ENCODE results near the gene OAS2. TPM values are rescaled to one million over a fixed set of nuclear protein-coding genes. Genes with fewer than 3 reads are reported as not detected.

OAS2 gene
- total RNA-seq, 1 donor from 2014 or later: 0.41 TPM

DNA sequence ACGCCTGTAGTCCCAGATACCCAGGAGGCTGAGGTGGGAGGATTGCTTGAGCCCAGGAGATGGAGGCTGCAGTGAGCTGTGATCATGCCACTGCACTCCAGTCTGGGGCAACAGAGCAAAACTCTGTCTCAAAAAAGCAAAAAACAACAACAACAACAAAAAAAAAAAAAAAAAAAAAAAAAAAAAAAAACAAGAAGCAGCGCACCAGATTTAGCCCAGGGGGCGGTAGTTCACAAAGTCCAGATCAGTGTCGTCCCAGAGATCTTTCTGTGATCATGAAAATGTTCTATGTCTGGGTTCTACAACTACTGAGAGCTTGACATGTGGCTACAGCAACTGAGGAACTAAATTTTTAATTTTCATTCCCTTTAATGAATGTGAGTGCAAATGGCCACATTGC lies 27.4 kb downstream of the OAS2 start:
- H3K27me3 Mint-ChIP-seq (ENCODE audit: unreplicated experiment): peaks cover 1% of the 10 kb centered on the region
- H3K36me3 Mint-ChIP-seq (ENCODE audit: low read depth, unreplicated experiment): no peaks in the 10 kb centered on the region
- TF ChIP-seq, protein P1, sequence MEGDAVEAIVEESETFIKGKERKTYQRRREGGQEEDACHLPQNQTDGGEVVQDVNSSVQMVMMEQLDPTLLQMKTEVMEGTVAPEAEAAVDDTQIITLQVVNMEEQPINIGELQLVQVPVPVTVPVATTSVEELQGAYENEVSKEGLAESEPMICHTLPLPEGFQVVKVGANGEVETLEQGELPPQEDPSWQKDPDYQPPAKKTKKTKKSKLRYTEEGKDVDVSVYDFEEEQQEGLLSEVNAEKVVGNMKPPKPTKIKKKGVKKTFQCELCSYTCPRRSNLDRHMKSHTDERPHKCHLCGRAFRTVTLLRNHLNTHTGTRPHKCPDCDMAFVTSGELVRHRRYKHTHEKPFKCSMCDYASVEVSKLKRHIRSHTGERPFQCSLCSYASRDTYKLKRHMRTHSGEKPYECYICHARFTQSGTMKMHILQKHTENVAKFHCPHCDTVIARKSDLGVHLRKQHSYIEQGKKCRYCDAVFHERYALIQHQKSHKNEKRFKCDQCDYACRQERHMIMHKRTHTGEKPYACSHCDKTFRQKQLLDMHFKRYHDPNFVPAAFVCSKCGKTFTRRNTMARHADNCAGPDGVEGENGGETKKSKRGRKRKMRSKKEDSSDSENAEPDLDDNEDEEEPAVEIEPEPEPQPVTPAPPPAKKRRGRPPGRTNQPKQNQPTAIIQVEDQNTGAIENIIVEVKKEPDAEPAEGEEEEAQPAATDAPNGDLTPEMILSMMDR (IDR thresholded peaks at IDR 0.05; ENCODE audit: unreplicated experiment): peak; percentile 60
- no peak overlapping the region for H3K27ac Mint-ChIP-seq (ENCODE audit: unreplicated experiment)
- DNase-seq (ENCODE audit: low spot score): peak; percentile 13
- no peaks in the 10 kb centered on the region for H3K4me1 Mint-ChIP-seq (ENCODE audit: unreplicated experiment)
- no peaks in the 10 kb centered on the region for H3K9me3 Mint-ChIP-seq (ENCODE audit: unreplicated experiment)
- no peak overlapping the region for H3K4me3 Mint-ChIP-seq (ENCODE audit: unreplicated experiment)

DNA sequence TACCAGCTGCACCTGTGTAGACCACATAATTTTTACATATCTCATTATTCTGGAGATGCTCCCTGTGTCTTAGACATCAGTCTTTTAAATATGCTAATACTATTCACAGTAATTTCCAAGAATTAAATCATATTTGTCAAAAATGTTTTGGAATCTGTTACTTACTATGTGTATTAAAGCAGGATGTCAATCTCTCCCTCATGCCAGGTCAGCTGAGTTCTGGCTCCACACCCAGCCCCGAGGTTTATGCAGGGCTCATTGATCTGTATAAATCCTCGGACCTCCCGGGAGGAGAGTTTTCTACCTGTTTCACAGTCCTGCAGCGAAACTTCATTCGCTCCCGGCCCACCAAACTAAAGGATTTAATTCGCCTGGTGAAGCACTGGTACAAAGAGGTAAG lies 27.9 kb downstream of the OAS2 start:
- no peak overlapping the region for H3K4me3 Mint-ChIP-seq (ENCODE audit: unreplicated experiment)
- H3K27me3 Mint-ChIP-seq (ENCODE audit: unreplicated experiment): peaks cover 1% of the 10 kb centered on the region
- no peaks in the 10 kb centered on the region for H3K4me1 Mint-ChIP-seq (ENCODE audit: unreplicated experiment)
- no peak for DNase-seq (ENCODE audit: low spot score)
- no peak overlapping the region for H3K27ac Mint-ChIP-seq (ENCODE audit: unreplicated experiment)
- H3K9me3 Mint-ChIP-seq (ENCODE audit: unreplicated experiment): no peaks in the 10 kb centered on the region
- H3K36me3 Mint-ChIP-seq (ENCODE audit: low read depth, unreplicated experiment): no peaks in the 10 kb centered on the region
- TF ChIP-seq, protein P1 (IDR thresholded peaks at IDR 0.05; ENCODE audit: unreplicated experiment): no peak

DNA sequence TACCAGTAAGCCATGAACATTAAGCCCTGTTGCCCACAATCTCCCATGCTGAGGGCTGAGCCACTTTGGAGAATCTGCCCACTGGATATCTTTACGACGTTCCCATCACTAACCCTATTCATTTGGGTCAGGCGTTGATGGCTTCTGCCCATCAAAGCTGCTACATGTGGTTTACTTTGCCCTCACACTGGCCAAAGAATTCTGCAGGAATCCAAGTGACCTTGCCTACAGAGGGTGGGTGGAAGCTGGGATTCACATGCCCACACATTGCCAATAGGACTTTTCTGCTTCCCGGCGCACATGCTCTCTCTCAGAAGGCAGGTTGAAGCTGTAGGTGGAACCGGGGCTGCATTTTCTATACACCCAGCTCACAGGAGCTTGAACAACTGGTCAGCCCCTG lies 28.3 kb downstream of the OAS2 start:
- peaks cover 1% of the 10 kb centered on the region for H3K27me3 Mint-ChIP-seq (ENCODE audit: unreplicated experiment)
- no peaks in the 10 kb centered on the region for H3K36me3 Mint-ChIP-seq (ENCODE audit: low read depth, unreplicated experiment)
- no peaks in the 10 kb centered on the region for H3K4me1 Mint-ChIP-seq (ENCODE audit: unreplicated experiment)
- H3K27ac Mint-ChIP-seq (ENCODE audit: unreplicated experiment): no peak overlapping the region
- no peak for DNase-seq (ENCODE audit: low spot score)
- TF ChIP-seq, protein P1 (IDR thresholded peaks at IDR 0.05; ENCODE audit: unreplicated experiment): no peak
- H3K4me3 Mint-ChIP-seq (ENCODE audit: unreplicated experiment): no peak overlapping the region
- no peaks in the 10 kb centered on the region for H3K9me3 Mint-ChIP-seq (ENCODE audit: unreplicated experiment)

DNA sequence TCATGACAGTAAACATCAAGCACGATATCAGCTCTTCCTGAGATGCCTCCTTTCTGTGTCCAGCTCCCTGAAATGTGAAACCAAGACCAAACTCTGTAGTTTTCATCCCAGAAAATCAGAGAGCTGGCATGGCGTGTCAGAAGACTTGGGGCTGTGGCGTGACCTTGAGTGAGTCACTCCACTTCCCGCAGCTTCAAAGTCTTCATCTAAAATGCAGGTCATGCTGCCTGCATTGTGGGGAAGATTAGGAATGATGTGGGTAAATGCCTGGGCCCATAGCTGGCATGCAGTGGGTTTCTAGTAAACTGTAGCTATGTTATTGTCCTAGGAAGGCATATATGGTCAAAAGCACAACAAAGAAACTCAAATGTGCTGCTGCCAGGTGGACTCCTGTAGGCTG lies 28.8 kb downstream of the OAS2 start:
- Mint-ChIP-seq H3K27ac (ENCODE audit: unreplicated experiment) (no peak overlapping the region), H3K9me3 (ENCODE audit: unreplicated experiment) (no peaks in the 10 kb centered on the region), H3K4me3 (ENCODE audit: unreplicated experiment) (no peak overlapping the region), H3K27me3 (ENCODE audit: unreplicated experiment) (peaks cover 1% of the 10 kb centered on the region), H3K36me3 (ENCODE audit: low read depth, unreplicated experiment) (no peaks in the 10 kb centered on the region), H3K4me1 (ENCODE audit: unreplicated experiment) (no peaks in the 10 kb centered on the region)
- TF ChIP-seq, protein P1 (IDR thresholded peaks at IDR 0.05; ENCODE audit: unreplicated experiment): no peak
- no peak for DNase-seq (ENCODE audit: low spot score)

DNA sequence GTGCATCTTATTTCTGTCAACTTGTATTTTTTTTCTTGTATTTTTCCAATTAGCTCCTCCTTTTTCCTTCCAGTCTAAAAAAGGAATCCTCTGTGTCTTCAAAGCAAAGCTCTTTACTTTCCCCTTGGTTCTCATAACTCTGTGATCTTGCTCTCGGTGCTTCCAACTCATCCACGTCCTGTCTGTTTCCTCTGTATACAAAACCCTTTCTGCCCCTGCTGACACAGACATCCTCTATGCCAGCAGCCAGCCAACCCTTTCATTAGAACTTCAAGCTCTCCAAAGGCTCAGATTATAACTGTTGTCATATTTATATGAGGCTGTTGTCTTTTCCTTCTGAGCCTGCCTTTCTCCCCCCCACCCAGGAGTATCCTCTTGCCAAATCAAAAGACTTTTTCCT lies 32.4 kb downstream of the OAS2 start:
- Mint-ChIP-seq H3K4me1 (ENCODE audit: unreplicated experiment) (no peaks in the 10 kb centered on the region), H3K27ac (ENCODE audit: unreplicated experiment) (no peak overlapping the region), H3K4me3 (ENCODE audit: unreplicated experiment) (no peak overlapping the region)

More for the DNA sequence above, 32.4 kb downstream of the OAS2 start:
- TF ChIP-seq, protein P1 (IDR thresholded peaks at IDR 0.05; ENCODE audit: unreplicated experiment): no peak
- DNase-seq (ENCODE audit: low spot score): no peak
- Mint-ChIP-seq H3K27me3 (ENCODE audit: unreplicated experiment) (no peaks in the 10 kb centered on the region), H3K9me3 (ENCODE audit: unreplicated experiment) (no peaks in the 10 kb centered on the region), H3K36me3 (ENCODE audit: low read depth, unreplicated experiment) (no peaks in the 10 kb centered on the region)

Data from endothelial cell (in vitro differentiated cells).